HG03135 (cell line): ENCODE data around the gene CLDN14.

Experiments
- ATAC-seq: cut with Tn5 transposase; IDR thresholded peaks from one replicate; pipeline ENCODE4 v1.9.1; 2021; ENCODE audit warnings: mild to moderate bottlenecking, moderate library complexity; ENCODE audit not compliant: unreplicated experiment

Gene CLDN14

DNA sequence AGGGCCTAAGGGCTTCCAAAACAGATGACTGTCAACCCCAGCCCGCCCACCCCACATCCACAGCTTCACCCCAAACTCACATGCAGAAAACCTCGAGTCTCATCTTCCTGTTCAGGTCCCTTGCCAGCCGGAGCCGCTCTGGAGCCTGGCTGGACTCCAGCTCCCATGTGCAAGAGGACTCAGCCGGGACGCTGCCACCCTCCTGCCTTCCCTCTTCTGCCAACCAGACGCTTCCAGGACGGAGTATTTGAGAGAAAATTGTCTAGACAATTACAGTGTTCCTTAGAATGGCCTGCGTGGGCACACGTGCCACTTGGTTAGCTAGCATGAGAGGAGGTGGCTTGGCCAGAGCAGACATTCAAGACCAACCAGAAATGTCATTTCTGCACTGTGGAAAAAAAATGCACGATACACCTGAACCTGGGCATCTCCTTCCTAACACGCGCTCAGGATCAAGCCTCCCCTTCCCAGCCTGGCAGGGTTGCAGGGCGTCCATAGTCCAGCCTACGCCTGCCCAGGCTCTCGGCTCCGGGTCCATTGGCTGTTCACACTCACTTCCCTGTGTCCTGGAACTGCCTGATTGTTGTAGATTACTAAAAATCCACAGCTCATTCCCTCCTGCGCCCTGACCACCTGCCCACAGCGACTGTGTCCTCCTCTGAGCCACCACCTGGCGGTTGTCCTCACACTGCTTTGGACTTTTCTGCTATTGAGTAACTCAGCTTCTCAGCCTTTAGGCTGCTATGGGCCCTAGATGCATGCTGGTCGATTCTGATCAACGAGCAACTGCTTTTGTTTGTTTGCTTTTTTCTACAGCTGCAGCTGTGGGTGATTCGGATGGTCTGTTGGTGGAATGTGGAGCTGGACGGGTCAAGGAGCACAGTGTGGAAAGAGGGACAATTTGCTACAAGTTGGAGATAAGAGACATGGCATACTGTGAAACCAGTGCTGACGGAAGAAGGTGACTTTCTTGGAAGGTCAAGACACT is at the start of gene CLDN14:
TSS of gene CLDN14 (minus strand) at position 708 of the 988 bp plus-strand sequence. CDS start 18,427 bp downstream, outside the sequence.
- ATAC-seq = no peak

DNA sequence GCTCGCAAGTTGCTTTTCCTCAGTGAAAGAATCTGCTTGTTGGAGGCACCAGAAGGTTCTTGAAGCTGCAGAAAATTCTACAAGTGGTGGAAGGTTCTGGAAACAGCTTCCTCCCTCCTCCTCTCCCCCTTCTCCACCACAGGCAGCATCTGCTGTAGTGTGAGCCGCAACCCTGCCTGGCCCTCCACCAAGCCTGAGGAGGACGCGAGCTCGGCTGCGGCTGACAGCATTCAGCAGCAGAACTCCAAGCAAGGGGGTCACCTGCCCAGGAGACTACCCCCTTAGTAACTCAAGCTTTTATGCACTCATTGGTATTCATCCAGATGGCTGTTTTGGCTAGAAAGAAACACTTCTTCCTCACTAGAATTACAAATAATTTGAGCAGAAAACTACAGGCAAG is 48.8 kb upstream of the CLDN14 start:
- no peak for ATAC-seq

DNA sequence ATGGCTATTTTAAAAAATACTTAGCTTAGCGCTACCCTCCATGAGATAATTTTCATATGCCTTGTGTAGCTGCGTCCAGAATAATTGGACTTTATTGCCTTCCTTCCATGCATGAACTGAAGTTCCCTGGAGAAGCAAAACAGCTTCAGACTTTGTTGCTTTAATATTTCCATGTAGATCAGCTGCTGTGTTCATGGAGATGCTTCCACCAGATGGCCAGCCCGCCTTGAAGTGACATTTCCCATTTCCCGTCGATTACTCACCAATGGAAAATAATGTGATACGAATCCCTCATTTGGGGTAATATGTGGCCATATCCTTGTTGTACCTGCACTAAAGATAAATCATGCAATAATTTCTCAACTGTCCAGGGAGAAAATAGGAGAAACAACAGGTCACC is 47.4 kb upstream of the CLDN14 start:
- no peak for ATAC-seq

DNA sequence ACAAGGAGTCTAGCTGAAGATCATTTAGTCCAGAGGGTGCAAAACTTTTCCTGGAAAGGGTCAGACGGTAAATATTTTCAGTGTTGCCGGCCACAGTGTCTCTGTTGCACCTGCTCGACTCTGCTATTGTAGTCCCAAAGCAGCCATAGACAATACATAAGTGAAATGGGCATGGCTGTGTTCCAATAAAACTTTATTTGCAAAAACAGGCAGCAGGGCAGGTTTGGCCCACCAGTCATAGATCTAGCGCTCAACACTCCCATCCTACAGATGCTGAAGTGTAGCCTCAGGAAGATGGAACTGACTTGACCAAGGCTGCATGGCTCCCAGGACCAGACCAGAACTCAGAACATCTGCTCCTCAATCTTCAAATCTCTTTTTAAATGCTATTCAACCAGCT is 46.2 kb upstream of the CLDN14 start:
- no peak for ATAC-seq

DNA sequence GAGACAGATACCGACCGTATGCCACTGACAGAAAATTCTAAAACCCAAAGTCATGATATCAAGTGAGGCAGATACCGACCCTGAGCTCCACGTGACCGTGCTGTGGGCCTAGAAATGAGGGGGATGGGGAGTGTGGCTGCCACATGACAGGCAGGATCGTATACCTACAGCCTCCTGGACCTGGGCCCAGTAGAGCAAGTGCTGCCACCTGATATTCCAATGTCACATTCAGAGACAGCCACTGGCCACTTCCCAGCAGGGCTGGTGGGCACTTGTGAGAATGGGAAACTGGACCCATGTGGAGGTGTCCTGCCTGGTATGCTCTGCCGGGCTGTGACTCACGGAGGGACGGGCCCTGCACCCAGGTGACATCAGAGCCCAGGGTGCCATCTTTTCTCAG is 44.6 kb upstream of the CLDN14 start:
- no peak for ATAC-seq

GRCh38 chr21:36522219-36522808 is 42.4 kb upstream of the CLDN14 start:
- no peak for ATAC-seq

- no peak for ATAC-seq
Measured at GRCh38 chr21:36518883-36519492, 39.1 kb upstream of the CLDN14 start.

DNA sequence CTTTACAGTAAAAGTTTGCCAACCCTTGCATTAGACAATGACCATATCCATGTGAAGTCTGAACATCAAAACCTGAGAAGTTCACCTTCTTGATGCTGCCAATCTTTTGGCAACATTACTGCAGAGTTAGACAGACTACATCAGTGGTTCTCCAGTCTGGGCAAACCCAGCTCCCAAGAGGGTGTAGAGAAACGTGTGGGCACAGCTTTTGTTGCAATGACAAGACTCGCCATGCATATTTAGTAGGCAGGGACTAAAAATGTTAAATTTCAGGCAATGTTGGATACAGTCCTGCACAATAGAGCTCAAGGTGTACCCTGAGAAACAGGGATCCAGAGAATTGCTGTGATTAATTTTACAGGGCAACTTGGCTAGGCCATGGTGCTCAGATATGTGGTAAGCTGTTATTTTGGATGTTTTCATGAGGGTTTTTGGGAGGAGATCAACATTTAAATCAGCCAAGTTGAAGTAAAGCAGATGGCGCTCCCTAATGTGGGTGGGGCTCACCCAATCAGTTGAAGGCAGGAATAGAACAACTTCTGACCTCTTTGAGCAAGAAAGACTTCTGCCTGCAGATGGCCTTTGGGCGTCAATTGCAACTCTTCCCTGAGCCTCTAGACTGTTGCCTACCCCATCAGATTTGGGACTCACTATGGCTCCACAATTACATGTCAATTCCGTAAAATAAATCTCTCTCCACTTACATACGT is 37.6 kb upstream of the CLDN14 start:
- ATAC-seq = no peak

- ATAC-seq = no peak
Measured at GRCh38 chr21:36516281-36516680, 36.4 kb upstream of the CLDN14 start.

DNA sequence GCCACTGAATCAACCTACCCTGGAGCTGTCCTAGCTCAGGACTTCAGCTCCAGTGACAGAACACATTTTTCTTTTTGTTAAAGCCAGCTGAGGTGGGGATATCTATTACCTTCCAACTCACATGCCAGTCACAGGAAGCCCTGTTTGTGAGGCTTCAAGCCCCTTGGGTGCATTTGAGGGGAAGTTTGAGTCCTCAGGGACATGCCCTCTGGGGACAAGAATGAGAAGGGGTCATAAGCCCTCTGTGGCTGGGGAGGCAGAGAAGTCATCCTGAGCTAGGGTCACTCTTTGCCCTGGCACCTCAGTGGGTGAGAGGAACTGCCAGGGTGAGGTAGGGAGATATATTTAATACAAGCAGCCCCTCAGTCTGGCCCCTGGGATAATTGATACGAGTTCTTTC is 33.5 kb upstream of the CLDN14 start:
- ATAC-seq = no peak

GRCh38 chr21:36512971-36513370 is 33.0 kb upstream of the CLDN14 start:
- no peak for ATAC-seq

DNA sequence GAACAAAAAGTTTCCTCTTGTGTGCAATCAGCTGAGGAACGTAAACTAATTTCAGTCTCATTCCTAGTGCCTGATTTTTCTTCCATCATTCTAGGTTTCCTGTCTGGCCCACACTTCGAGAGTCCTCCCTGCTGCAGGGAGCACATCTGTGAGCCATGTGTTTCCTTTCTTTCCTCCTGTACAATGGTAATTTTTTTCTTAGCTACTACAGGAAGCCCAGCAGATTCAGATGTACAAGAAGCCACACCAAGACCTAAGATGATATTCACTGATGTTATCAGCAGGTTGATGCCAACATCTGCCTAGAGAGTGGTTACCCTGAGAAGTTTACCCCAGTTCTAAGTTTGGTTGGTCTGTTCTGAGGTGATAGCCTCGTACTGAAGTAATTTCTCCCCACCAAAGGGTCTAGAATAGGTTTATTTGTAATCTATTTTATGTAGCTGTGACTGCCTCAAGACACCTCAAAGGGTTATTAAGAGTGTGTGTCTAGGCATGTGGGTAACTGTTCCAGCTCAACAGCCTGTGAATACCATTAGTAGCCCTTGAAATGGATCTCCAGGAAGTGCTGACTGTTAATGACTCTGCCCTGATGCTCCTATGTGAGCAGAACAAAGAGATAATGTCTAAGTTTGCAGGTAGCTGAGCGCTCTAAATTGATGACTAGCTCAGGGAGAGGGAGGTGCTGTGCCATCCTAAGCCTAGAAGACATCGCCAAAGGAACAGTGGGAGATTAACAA is 31.7 kb upstream of the CLDN14 start:
- ATAC-seq = no peak

DNA sequence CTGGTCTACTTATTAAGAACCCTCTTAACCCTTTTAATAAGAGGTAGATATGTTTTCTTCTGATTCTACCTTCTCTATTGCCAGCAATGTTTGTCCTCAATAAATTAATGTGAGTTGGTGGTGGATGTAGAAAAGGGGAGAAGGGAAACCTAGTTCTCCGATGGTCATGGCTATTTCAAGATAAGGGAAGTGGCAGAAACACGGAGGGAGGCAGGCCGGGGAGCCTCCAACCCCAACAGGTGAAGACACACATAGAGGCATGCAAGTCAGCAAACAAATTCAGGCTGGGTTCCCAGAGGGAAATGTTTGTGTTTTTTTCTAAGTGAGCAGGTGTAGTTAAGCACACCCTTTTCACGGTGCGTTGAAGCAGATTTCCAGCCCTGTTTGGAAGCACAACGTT is 31.0 kb upstream of the CLDN14 start:
- no peak for ATAC-seq

DNA sequence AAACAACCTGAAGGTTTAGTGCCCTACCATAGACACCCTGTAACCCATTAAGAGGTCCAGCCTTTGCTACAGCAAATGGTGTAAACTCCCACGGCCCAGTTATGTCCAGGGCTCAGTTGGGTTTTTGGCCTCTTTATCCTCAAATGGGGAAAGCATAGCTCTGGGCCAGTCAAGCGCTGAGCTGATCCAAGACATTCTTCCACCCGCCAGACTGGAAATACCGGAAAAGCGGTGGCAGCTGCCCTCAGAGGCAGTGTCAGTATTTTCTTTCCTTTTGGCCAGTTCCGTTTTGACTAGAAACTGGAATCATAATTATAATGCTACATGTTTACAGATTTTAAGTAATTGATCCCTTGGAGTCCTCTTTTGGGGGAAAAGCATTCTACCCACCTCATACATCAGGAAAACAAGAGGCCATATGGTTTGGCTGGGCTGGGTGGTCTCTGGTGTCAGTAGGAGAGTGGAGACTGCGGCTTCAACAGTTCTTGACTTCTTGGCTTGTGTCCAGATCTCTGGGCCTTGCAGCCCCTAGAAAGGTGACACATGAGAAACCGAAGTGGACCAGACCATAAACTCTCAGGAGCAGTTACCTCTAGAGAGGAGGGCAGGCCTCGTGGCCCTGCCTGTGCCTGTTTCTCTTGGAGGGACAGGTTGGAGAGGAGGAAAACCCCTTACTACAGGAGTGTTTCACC is 30.2 kb upstream of the CLDN14 start:
- ATAC-seq = no peak

DNA sequence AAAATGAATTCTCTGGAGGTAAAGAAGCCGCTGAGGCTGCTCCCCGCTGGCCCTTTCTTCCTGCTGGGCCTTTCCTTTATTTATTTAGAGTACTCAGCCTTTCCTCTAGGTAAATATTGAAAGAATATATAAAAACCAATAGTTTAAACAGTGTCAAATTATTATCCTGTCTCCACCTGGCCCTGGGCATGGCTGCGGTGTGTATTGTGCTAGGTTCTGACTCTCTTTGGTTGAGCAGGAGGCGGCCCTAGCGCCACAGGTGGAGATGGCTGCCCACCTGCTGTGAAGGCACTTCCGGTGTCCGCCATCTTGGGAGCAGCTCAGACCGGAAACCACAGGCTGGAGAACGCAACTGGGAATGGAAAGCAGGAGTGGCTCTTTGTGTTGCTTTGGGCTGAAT is 29.0 kb upstream of the CLDN14 start:
- ATAC-seq = no peak

- no peak for ATAC-seq
Measured at GRCh38 chr21:36507397-36508018, 27.6 kb upstream of the CLDN14 start.

- no peak for ATAC-seq
Measured at GRCh38 chr21:36506482-36506881, 26.6 kb upstream of the CLDN14 start.

GRCh38 chr21:36504067-36505058 is 24.4 kb upstream of the CLDN14 start:
- no peak for ATAC-seq
